SH-SY5Y (cell line): ENCODE results near the gene WRAP53.

Experiments
- GATA2 ChIP-seq: IDR thresholded peaks from 2 replicates; pipeline ENCODE4 v1.6.1; 2011; ENCODE audit warnings: mild to moderate bottlenecking, low read depth, low read length
- GATA3 ChIP-seq: IDR thresholded peaks from 2 replicates; pipeline ENCODE4 v1.6.1; 2011; ENCODE audit warnings: low read depth, mild to moderate bottlenecking, low read length, moderate library complexity

DNA sequence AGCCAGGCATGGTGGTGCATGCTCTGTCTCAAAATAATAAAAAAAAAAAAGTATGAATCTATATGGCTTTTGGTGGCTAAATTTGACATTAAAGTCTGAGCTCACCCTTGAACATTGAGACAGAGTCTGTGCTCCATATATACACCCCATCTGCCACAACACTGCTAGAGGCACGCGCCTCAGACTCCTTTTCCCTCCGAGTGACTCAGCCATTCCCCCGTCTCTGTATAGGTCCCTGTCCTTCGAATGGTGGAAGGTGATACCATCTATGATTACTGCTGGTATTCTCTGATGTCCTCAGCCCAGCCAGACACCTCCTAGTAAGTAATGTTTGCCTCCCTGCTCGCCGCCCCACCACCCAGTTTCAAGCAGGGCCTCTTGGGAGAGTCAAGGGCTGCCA lies 12.2 kb downstream of the WRAP53 start:
- no peak for TF ChIP-seq GATA3
- no peak for TF ChIP-seq GATA2
